ENCODE data around the gene IGF1R. TPM values are rescaled to one million over a fixed set of nuclear protein-coding genes. Genes with fewer than 3 reads are reported as not detected.

The IGF1R gene
- total RNA-seq, 1 donor from 2014 or later, result 145 TPM

GRCh38 chr15:98943051-98943508, 294.7 kb downstream of the IGF1R start:
- no peak for TF ChIP-seq CTCF (IDR thresholded peaks at IDR 0.05; ENCODE audit: partially characterized antibody, unreplicated experiment)
- no peak overlapping the region for H3K4me3 Mint-ChIP-seq (ENCODE audit: unreplicated experiment)
- H3K27me3 Mint-ChIP-seq (ENCODE audit: unreplicated experiment), result peaks cover 7% of the 10 kb centered on the region
- H3K36me3 Mint-ChIP-seq (ENCODE audit: unreplicated experiment), result no peaks in the 10 kb centered on the region
- no peak overlapping the region for H3K27ac Mint-ChIP-seq (ENCODE audit: unreplicated experiment)
- no peak for DNase-seq
- H3K4me1 Mint-ChIP-seq (ENCODE audit: low read depth, unreplicated experiment), result peaks cover 3% of the 10 kb centered on the region
- H3K9me3 Mint-ChIP-seq (ENCODE audit: unreplicated experiment), result no peaks in the 10 kb centered on the region

GRCh38 chr15:98943601-98944151, 295.3 kb downstream of the IGF1R start:
- H3K36me3 Mint-ChIP-seq (ENCODE audit: unreplicated experiment), result peaks cover 2% of the 10 kb centered on the region
- H3K4me1 Mint-ChIP-seq (ENCODE audit: low read depth, unreplicated experiment), result peaks cover 3% of the 10 kb centered on the region
- H3K9me3 Mint-ChIP-seq (ENCODE audit: unreplicated experiment), result peaks cover 1% of the 10 kb centered on the region

DNA sequence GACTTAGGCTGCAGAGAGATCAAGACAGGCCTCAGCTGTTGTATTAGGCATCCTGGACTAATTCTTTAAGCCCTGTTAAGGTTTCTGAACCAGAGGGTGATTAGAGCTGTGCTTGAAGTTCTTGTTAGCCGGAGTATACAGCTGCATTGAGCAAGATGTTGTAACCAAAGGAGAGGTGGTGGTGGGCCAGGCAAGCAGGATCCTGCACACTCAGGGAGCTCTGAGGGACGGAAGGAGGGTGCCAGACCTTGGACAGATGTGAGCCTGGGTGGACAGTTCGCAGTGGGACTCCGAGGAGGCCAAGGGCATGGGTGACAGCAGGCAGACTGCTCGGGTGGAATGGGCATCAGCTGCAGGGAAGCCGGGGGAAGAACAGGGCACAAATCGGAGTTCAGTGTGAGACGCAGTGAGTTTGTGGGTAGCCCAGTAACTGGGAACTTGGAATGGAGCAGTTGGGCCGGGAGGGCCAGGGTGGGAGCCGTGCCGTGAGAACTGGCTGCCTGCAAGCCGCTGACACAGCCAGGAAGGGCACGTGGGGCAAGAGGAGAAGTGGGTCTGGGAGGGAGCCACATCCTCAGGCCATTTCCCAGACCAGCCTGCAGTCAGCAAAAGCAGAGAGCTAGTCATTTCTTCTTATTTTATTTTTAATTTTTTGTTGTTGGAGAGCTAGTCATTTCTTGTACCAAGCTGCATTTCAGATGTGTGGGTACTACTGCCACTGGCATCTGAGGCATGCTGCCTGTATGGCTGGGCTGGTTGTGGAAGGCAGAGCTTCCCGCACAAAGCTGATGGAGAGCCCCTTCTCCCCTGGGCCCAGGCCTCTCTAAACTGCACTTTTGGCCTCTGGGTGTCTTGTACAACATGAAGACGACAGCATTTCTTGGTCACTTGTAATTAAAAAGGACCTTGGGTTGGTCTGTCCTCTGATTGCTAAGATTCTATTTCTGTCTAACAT, 298.2 kb downstream of the IGF1R start:
- Mint-ChIP-seq H3K4me3 (ENCODE audit: unreplicated experiment) (no peak overlapping the region), H3K27me3 (ENCODE audit: unreplicated experiment) (peaks cover 7% of the 10 kb centered on the region), H3K36me3 (ENCODE audit: unreplicated experiment) (peaks cover 6% of the 10 kb centered on the region), H3K27ac (ENCODE audit: unreplicated experiment) (no peak overlapping the region), H3K9me3 (ENCODE audit: unreplicated experiment) (peaks cover 2% of the 10 kb centered on the region), H3K4me1 (ENCODE audit: low read depth, unreplicated experiment) (peaks cover 3% of the 10 kb centered on the region)
- TF ChIP-seq CTCF (IDR thresholded peaks at IDR 0.05; ENCODE audit: partially characterized antibody, unreplicated experiment), result no peak
- no peak for DNase-seq

More at GRCh38 chr15:98943601-98944151, 295.3 kb downstream of the IGF1R start:
- no peak overlapping the region for H3K27ac Mint-ChIP-seq (ENCODE audit: unreplicated experiment)
- H3K4me3 Mint-ChIP-seq (ENCODE audit: unreplicated experiment), result no peak overlapping the region
- no peak for TF ChIP-seq CTCF (IDR thresholded peaks at IDR 0.05; ENCODE audit: partially characterized antibody, unreplicated experiment)
- no peak for DNase-seq
- H3K27me3 Mint-ChIP-seq (ENCODE audit: unreplicated experiment), result peaks cover 7% of the 10 kb centered on the region

- Mint-ChIP-seq H3K27me3 (ENCODE audit: unreplicated experiment) (peaks cover 7% of the 10 kb centered on the region), H3K4me3 (ENCODE audit: unreplicated experiment) (no peak overlapping the region), H3K4me1 (ENCODE audit: low read depth, unreplicated experiment) (peaks cover 3% of the 10 kb centered on the region), H3K27ac (ENCODE audit: unreplicated experiment) (no peak overlapping the region), H3K36me3 (ENCODE audit: unreplicated experiment) (peaks cover 6% of the 10 kb centered on the region), H3K9me3 (ENCODE audit: unreplicated experiment) (peaks cover 8% of the 10 kb centered on the region)
- DNase-seq, result no peak
- no peak for TF ChIP-seq CTCF (IDR thresholded peaks at IDR 0.05; ENCODE audit: partially characterized antibody, unreplicated experiment)
Observed at GRCh38 chr15:98948456-98948855, 300.1 kb downstream of the IGF1R start.

DNA sequence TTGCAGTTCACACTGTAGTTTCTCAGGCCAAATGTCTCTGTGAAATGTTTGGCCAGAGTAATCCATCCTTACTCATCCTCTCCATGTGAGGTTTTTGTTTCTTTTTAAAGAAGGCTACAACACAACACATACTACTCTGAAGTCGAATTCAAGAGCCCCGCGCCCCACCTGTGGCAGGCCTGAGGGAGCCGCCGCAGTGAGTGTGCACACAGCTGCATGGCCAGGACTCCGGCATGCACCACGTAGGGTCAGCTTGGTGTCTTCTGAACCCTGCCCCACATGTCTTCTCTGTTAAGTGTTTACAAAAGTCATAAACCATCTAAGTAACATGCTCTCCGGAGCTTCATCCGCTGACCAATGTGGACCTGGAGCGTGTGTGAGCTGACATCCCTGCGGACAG, 300.6 kb downstream of the IGF1R start:
- no peak for TF ChIP-seq CTCF (IDR thresholded peaks at IDR 0.05; ENCODE audit: partially characterized antibody, unreplicated experiment)
- peaks cover 6% of the 10 kb centered on the region for H3K36me3 Mint-ChIP-seq (ENCODE audit: unreplicated experiment)
- peaks cover 8% of the 10 kb centered on the region for H3K9me3 Mint-ChIP-seq (ENCODE audit: unreplicated experiment)

More for the DNA sequence above, 300.6 kb downstream of the IGF1R start:
- Mint-ChIP-seq H3K4me1 (ENCODE audit: low read depth, unreplicated experiment) (peaks cover 3% of the 10 kb centered on the region), H3K27ac (ENCODE audit: unreplicated experiment) (no peak overlapping the region), H3K27me3 (ENCODE audit: unreplicated experiment) (peaks cover 7% of the 10 kb centered on the region), H3K4me3 (ENCODE audit: unreplicated experiment) (no peak overlapping the region)
- DNase-seq, result no peak

All from glutamatergic neuron (in vitro differentiated cells).